Measurements from ENCODE around the gene TMEM120A.

The TMEM120A gene

GRCh38 chr7:75955331-75955955, 39.0 kb downstream of the TMEM120A start:
- DNase-seq = no peak

GRCh38 chr7:75953931-75954330, 40.5 kb downstream of the TMEM120A start:
- DNase-seq = no peak

- DNase-seq = no peak
These were observed 41.0 kb downstream of the TMEM120A start for GRCh38 chr7:75953431-75953830.

GRCh38 chr7:75951506-75951905, 42.9 kb downstream of the TMEM120A start:
- DNase-seq = no peak

- no peak for DNase-seq
These were observed 44.2 kb downstream of the TMEM120A start for GRCh38 chr7:75950111-75950681.

- no peak for DNase-seq
These were observed 46.2 kb downstream of the TMEM120A start for GRCh38 chr7:75948179-75948578.

- DNase-seq = no peak
These were observed 48.1 kb downstream of the TMEM120A start for GRCh38 chr7:75946207-75946855.

GRCh38 chr7:75945297-75946168, 48.9 kb downstream of the TMEM120A start:
- no peak for DNase-seq

- no peak for DNase-seq
These were observed 49.9 kb downstream of the TMEM120A start for GRCh38 chr7:75944507-75944906.

GRCh38 chr7:75943864-75944263, 50.5 kb downstream of the TMEM120A start:
- no peak for DNase-seq

- DNase-seq = no peak
These were observed 55.5 kb downstream of the TMEM120A start for GRCh38 chr7:75938921-75939320.

- no peak for DNase-seq
These were observed 56.2 kb downstream of the TMEM120A start for GRCh38 chr7:75937958-75938786.

Measured in right forelimb (tissue), 1 donor.